Erythroblast (primary cell): ENCODE results near the gene RUSC1.

ENCODE experiments used
- GATA1 ChIP-seq: IDR thresholded peaks from 2 replicates; pipeline ENCODE4 v1.6.1; 2011; ENCODE audit warnings: low read depth, mild to moderate bottlenecking, control low read depth, low read length, moderate library complexity
- POLR2A ChIP-seq: IDR thresholded peaks from 2 replicates; pipeline ENCODE4 v1.6.1; 2011; ENCODE audit warnings: mild to moderate bottlenecking, low read length

DNA sequence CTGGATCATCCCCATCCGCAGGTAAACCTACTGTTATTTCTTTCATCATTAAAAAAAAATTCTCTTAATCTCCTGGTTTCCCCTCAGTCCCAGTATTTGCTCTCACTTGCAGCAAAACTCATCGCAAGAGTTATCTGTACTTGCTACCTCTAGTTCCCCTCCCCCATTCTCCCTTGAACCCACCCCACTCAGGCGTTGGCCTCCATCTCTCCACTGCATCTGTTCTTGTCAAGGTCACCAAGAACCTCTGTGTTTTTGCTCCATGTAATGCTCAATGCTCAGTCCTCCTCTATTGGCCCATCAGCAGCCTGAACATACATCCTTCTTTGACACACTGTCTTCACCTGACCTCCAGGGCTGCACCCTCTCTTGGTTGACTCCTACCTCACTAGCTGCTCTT, 24.0 kb upstream of the RUSC1 start:
- TF ChIP-seq POLR2A, result no peak
- TF ChIP-seq GATA1, result no peak
